ENCODE results near the gene CBLIF.
"Not testable (repeated sequence)": the region's sequence is repeated elsewhere in the genome, so short reads cannot be mapped to it uniquely, and the experiment has no call there.

The CBLIF gene

GRCh38 chr11:59787816-59788215 is 57.5 kb downstream of the CBLIF start:
- no peak overlapping the region for H2BK12ac ChIP-seq (ENCODE audit: low read length)
- no peak overlapping the region for H2BK15ac ChIP-seq (ENCODE audit: low read length)
- no peak overlapping the region for H2AK5ac ChIP-seq (ENCODE audit: low read depth, low read length)
- H3K36me3 ChIP-seq (replicated peaks in 1 of 2; ENCODE audit: control insufficient read depth in 2 of 2, insufficient read depth in 2 of 2, low read length in 2 of 2): peaks cover 0 to 10% of the 10 kb centered on the region in 2 donors
- H3K9me3 ChIP-seq (replicated peaks in 1 of 2; ENCODE audit: control insufficient read depth in 2 of 2, insufficient read depth in 1 of 2, low read depth in 1 of 2, low read length in 2 of 2): no peaks in the 10 kb centered on the region
- H2AFZ ChIP-seq (ENCODE audit: low read length): peak overlapping the region; percentile 3
- H2BK120ac ChIP-seq (ENCODE audit: low read depth, low read length): no peak overlapping the region
- H3K27ac ChIP-seq (replicated peaks; ENCODE audit: low read length): no peak overlapping the region
- no CpG with 5 or more reads among the region's 3 CpGs for WGBS, 2 donors (ENCODE audit: extremely low coverage in 2 of 2, insufficient read length in 2 of 2, insufficient replicate concordance in 1 of 2)
- no peak overlapping the region for H3K18ac ChIP-seq (ENCODE audit: low read length)
- H3K23ac ChIP-seq (ENCODE audit: low read depth, low read length, poor library complexity): no peak overlapping the region
- no peaks in the 10 kb centered on the region for H3K27me3 ChIP-seq (ENCODE audit: control insufficient read depth in 3 of 3, insufficient read depth in 3 of 3, low read depth in 1 of 3, low read length in 3 of 3)
- DNase-seq (ENCODE audit: low spot score): no peak
- H2BK5ac ChIP-seq (ENCODE audit: low read length): no peak overlapping the region
- no peak overlapping the region for H4K91ac ChIP-seq (ENCODE audit: low read depth, low read length, poor library complexity)
- no peak overlapping the region for H4K8ac ChIP-seq (ENCODE audit: low read depth, low read length)
- H3K4me3 ChIP-seq (ENCODE audit: low read length in 2 of 2): no peak overlapping the region
- no peak overlapping the region for H3K14ac ChIP-seq (ENCODE audit: low read length)
- H3K4me1 ChIP-seq (ENCODE audit: control insufficient read depth in 2 of 2, insufficient read depth in 1 of 2, low read depth in 1 of 2, low read length in 2 of 2): no peaks in the 10 kb centered on the region
- H3K4ac ChIP-seq (ENCODE audit: low read length): no peak overlapping the region
- H3K4me2 ChIP-seq (ENCODE audit: insufficient read depth, low read length, poor library complexity, severe bottlenecking): no peak overlapping the region
- H3K9ac ChIP-seq (ENCODE audit: low read depth, low read length, poor library complexity): no peak overlapping the region
- H3K79me1 ChIP-seq (ENCODE audit: low read depth, low read length): no peaks in the 10 kb centered on the region

GRCh38 chr11:59787255-59787588 is 58.1 kb downstream of the CBLIF start:
- H3K4me3 ChIP-seq (ENCODE audit: low read length in 2 of 2): peak overlapping the region in 1 of 2 donors; percentile 22
- no peak overlapping the region for H2BK12ac ChIP-seq (ENCODE audit: low read length)
- H3K27me3 ChIP-seq (ENCODE audit: control insufficient read depth in 3 of 3, insufficient read depth in 3 of 3, low read depth in 1 of 3, low read length in 3 of 3): no peaks in the 10 kb centered on the region
- no peaks in the 10 kb centered on the region for H3K9me3 ChIP-seq (replicated peaks in 1 of 2; ENCODE audit: control insufficient read depth in 2 of 2, insufficient read depth in 1 of 2, low read depth in 1 of 2, low read length in 2 of 2)
- no peak overlapping the region for H4K8ac ChIP-seq (ENCODE audit: low read depth, low read length)
- WGBS, 2 donors (ENCODE audit: extremely low coverage in 2 of 2, insufficient read length in 2 of 2, insufficient replicate concordance in 1 of 2): no CpG with 5 or more reads among the region's 4 CpGs
- peaks cover 0 to 6% of the 10 kb centered on the region in 2 donors for H3K36me3 ChIP-seq (replicated peaks in 1 of 2; ENCODE audit: control insufficient read depth in 2 of 2, insufficient read depth in 2 of 2, low read length in 2 of 2)
- H3K18ac ChIP-seq (ENCODE audit: low read length): no peak overlapping the region
- no peak overlapping the region for H3K14ac ChIP-seq (ENCODE audit: low read length)
- no peak overlapping the region for H2AFZ ChIP-seq (ENCODE audit: low read length)
- no peak overlapping the region for H3K4me2 ChIP-seq (ENCODE audit: insufficient read depth, low read length, poor library complexity, severe bottlenecking)
- H2AK5ac ChIP-seq (ENCODE audit: low read depth, low read length): no peak overlapping the region
- H2BK15ac ChIP-seq (ENCODE audit: low read length): no peak overlapping the region
- DNase-seq (ENCODE audit: low spot score): no peak
- H3K9ac ChIP-seq (ENCODE audit: low read depth, low read length, poor library complexity): no peak overlapping the region
- H3K4me1 ChIP-seq (ENCODE audit: control insufficient read depth in 2 of 2, insufficient read depth in 1 of 2, low read depth in 1 of 2, low read length in 2 of 2): no peaks in the 10 kb centered on the region
- no peak overlapping the region for H3K23ac ChIP-seq (ENCODE audit: low read depth, low read length, poor library complexity)
- H3K27ac ChIP-seq (replicated peaks; ENCODE audit: low read length): no peak overlapping the region
- no peak overlapping the region for H4K91ac ChIP-seq (ENCODE audit: low read depth, low read length, poor library complexity)
- H2BK120ac ChIP-seq (ENCODE audit: low read depth, low read length): no peak overlapping the region
- no peaks in the 10 kb centered on the region for H3K79me1 ChIP-seq (ENCODE audit: low read depth, low read length)
- H3K4ac ChIP-seq (ENCODE audit: low read length): no peak overlapping the region
- no peak overlapping the region for H2BK5ac ChIP-seq (ENCODE audit: low read length)

- H2BK12ac ChIP-seq (ENCODE audit: low read length): no peak overlapping the region
- no CpG with 5 or more reads among the region's 4 CpGs for WGBS, 2 donors (ENCODE audit: extremely low coverage in 2 of 2, insufficient read length in 2 of 2, insufficient replicate concordance in 1 of 2)
- no peak overlapping the region for H2BK5ac ChIP-seq (ENCODE audit: low read length)
- peaks cover 0 to 5% of the 10 kb centered on the region in 2 donors for H3K36me3 ChIP-seq (replicated peaks in 1 of 2; ENCODE audit: control insufficient read depth in 2 of 2, insufficient read depth in 2 of 2, low read length in 2 of 2)
- no peak overlapping the region for H2BK120ac ChIP-seq (ENCODE audit: low read depth, low read length)
- no peak overlapping the region for H2AFZ ChIP-seq (ENCODE audit: low read length)
- H3K18ac ChIP-seq (ENCODE audit: low read length): no peak overlapping the region
- H3K27ac ChIP-seq (replicated peaks; ENCODE audit: low read length): no peak overlapping the region
- H3K4ac ChIP-seq (ENCODE audit: low read length): no peak overlapping the region
- H3K23ac ChIP-seq (ENCODE audit: low read depth, low read length, poor library complexity): no peak overlapping the region
- no peak overlapping the region for H3K4me2 ChIP-seq (ENCODE audit: insufficient read depth, low read length, poor library complexity, severe bottlenecking)
- H3K9me3 ChIP-seq (replicated peaks in 1 of 2; ENCODE audit: control insufficient read depth in 2 of 2, insufficient read depth in 1 of 2, low read depth in 1 of 2, low read length in 2 of 2): no peaks in the 10 kb centered on the region
- H3K4me3 ChIP-seq (ENCODE audit: low read length in 2 of 2): no peak overlapping the region
- no peak overlapping the region for H4K91ac ChIP-seq (ENCODE audit: low read depth, low read length, poor library complexity)
- H3K27me3 ChIP-seq (ENCODE audit: control insufficient read depth in 3 of 3, insufficient read depth in 3 of 3, low read depth in 1 of 3, low read length in 3 of 3): no peaks in the 10 kb centered on the region
- no peak overlapping the region for H2AK5ac ChIP-seq (ENCODE audit: low read depth, low read length)
- H3K4me1 ChIP-seq (ENCODE audit: control insufficient read depth in 2 of 2, insufficient read depth in 1 of 2, low read depth in 1 of 2, low read length in 2 of 2): no peaks in the 10 kb centered on the region
- no peak overlapping the region for H2BK15ac ChIP-seq (ENCODE audit: low read length)
- H4K8ac ChIP-seq (ENCODE audit: low read depth, low read length): no peak overlapping the region
- no peak overlapping the region for H3K9ac ChIP-seq (ENCODE audit: low read depth, low read length, poor library complexity)
- H3K14ac ChIP-seq (ENCODE audit: low read length): no peak overlapping the region
- no peaks in the 10 kb centered on the region for H3K79me1 ChIP-seq (ENCODE audit: low read depth, low read length)
- DNase-seq (ENCODE audit: low spot score): no peak
These were observed 59.5 kb downstream of the CBLIF start for GRCh38 chr11:59785818-59786217.

- not testable (repeated sequence) for H3K27me3 ChIP-seq (ENCODE audit: control insufficient read depth in 3 of 3, insufficient read depth in 3 of 3, low read depth in 1 of 3, low read length in 3 of 3); H3K14ac ChIP-seq (ENCODE audit: low read length); H3K23ac ChIP-seq (ENCODE audit: low read depth, low read length, poor library complexity); DNase-seq (ENCODE audit: low spot score); H2BK12ac ChIP-seq (ENCODE audit: low read length); H3K18ac ChIP-seq (ENCODE audit: low read length); H3K9me3 ChIP-seq (replicated peaks in 1 of 2; ENCODE audit: control insufficient read depth in 2 of 2, insufficient read depth in 1 of 2, low read depth in 1 of 2, low read length in 2 of 2); H3K27ac ChIP-seq (replicated peaks; ENCODE audit: low read length); H3K4me1 ChIP-seq (ENCODE audit: control insufficient read depth in 2 of 2, insufficient read depth in 1 of 2, low read depth in 1 of 2, low read length in 2 of 2); H2AK5ac ChIP-seq (ENCODE audit: low read depth, low read length); H3K4ac ChIP-seq (ENCODE audit: low read length); H4K8ac ChIP-seq (ENCODE audit: low read depth, low read length); H3K9ac ChIP-seq (ENCODE audit: low read depth, low read length, poor library complexity); H2AFZ ChIP-seq (ENCODE audit: low read length); H3K36me3 ChIP-seq (replicated peaks in 1 of 2; ENCODE audit: control insufficient read depth in 2 of 2, insufficient read depth in 2 of 2, low read length in 2 of 2); H2BK5ac ChIP-seq (ENCODE audit: low read length); H3K79me1 ChIP-seq (ENCODE audit: low read depth, low read length); H2BK15ac ChIP-seq (ENCODE audit: low read length); H2BK120ac ChIP-seq (ENCODE audit: low read depth, low read length); H3K4me3 ChIP-seq (ENCODE audit: low read length in 2 of 2); H3K4me2 ChIP-seq (ENCODE audit: insufficient read depth, low read length, poor library complexity, severe bottlenecking); H4K91ac ChIP-seq (ENCODE audit: low read depth, low read length, poor library complexity)
- no CpG with 5 or more reads among the region's 5 CpGs for WGBS, 2 donors (ENCODE audit: extremely low coverage in 2 of 2, insufficient read length in 2 of 2, insufficient replicate concordance in 1 of 2)
These were observed 60.9 kb downstream of the CBLIF start for GRCh38 chr11:59784441-59784840.

Measured in neuronal stem cell (in vitro differentiated cells).